HepG2 (cell line): ENCODE measurements around the gene RNF10. TPM values are rescaled to one million over a fixed set of nuclear protein-coding genes. Genes with fewer than 3 reads are reported as not detected.

Experiments
- BORCS8-MEF2B ChIP-seq: sonication (generic); formaldehyde crosslinking; IDR thresholded peaks from 2 replicates; pipeline ENCODE4 v1.8.0; 2022; ENCODE audit warnings: mild to moderate bottlenecking, missing genetic modification reagents
- EED ChIP-seq: sonication (generic); formaldehyde crosslinking; IDR thresholded peaks from 2 replicates; pipeline ENCODE4 v1.5.0; 2020; ENCODE audit warnings: mild to moderate bottlenecking, missing genetic modification reagents
- FOXA1 ChIP-seq, 2 experiments: fragments of 450-650 bp in 1 of 2; sonication (generic) in 1 of 2; formaldehyde crosslinking in 1 of 2; IDR thresholded peaks; 2 replicates each; pipeline versions ENCODE4 v1.4.0 to v1.6.1; 2016 to 2020; ENCODE audit warnings: missing genetic modification reagents in 1 of 2
- NFE2 ChIP-seq: sonication (generic); formaldehyde crosslinking; IDR thresholded peaks from 2 replicates; pipeline ENCODE4 v1.4.0; 2020; ENCODE audit warnings: missing genetic modification reagents
- SAFB2 ChIP-seq: sonication (generic); formaldehyde crosslinking; IDR thresholded peaks from 2 replicates; pipeline ENCODE4 v1.5.1; 2020; ENCODE audit warnings: missing genetic modification reagents, low read depth, mild to moderate bottlenecking, borderline replicate concordance
- TP53 ChIP-seq: sonication (generic); formaldehyde crosslinking; conservative IDR thresholded peaks from 2 replicates; pipeline ENCODE4 v1.4.0; 2020; ENCODE audit warnings: missing genetic modification reagents
- ZNF30 ChIP-seq: sonication (generic); formaldehyde crosslinking; IDR thresholded peaks from 2 replicates; pipeline ENCODE4 v1.5.0; 2020; ENCODE audit warnings: mild to moderate bottlenecking, missing genetic modification reagents
- ZNF773 ChIP-seq: sonication (generic); formaldehyde crosslinking; IDR thresholded peaks from 2 replicates; pipeline ENCODE4 v1.4.0; 2020; ENCODE audit warnings: missing genetic modification reagents, borderline replicate concordance
- ZNF788 ChIP-seq: sonication (generic); formaldehyde crosslinking; IDR thresholded peaks from 2 replicates; pipeline ENCODE4 v1.5.0; 2020; ENCODE audit warnings: mild to moderate bottlenecking, missing genetic modification reagents, borderline replicate concordance
- ZNF841 ChIP-seq: sonication (generic); formaldehyde crosslinking; IDR thresholded peaks from 2 replicates; pipeline ENCODE4 v1.8.1; 2023; ENCODE audit warnings: missing genetic modification reagents, borderline replicate concordance
- polyA plus RNA-seq, 8 experiments: library from polyadenylated mRNA; depleted of rRNA in 3 of 8; stranded (reverse) in 7 of 8; unstranded in 1 of 8; fragments of >200 nt; fragmentation: Illumina TruSeq in 4 of 8; extraction: Trizol in 4 of 8; gene quantifications; 2 replicates each; pipeline versions ENCODE4 v1.2.1 to v1.2.3, GENCODE V29; 2011 to 2016; ENCODE audit warnings: low read depth in 4 of 8, missing spikeins in 1 of 8, mixed read lengths in 1 of 8; ENCODE audit not compliant: insufficient read depth in 1 of 8
- total RNA-seq, 5 experiments: library from RNA; depleted of rRNA; stranded (reverse); fragments of >200 nt; fragmentation: Illumina TruSeq; extraction: Trizol; gene quantifications; 2 replicates each; pipeline ENCODE4 v1.2.3, GENCODE V29; 2016; ENCODE audit warnings: low read depth in 1 of 5
- TF ChIP-seq, protein P1 (sequence below): sonication (generic); formaldehyde crosslinking; IDR thresholded peaks from 2 replicates; pipeline ENCODE4 v1.5.1; 2020; ENCODE audit warnings: mild to moderate bottlenecking, moderate library complexity, missing genetic modification reagents
- TF ChIP-seq, protein P2 (sequence below): sonication (generic); formaldehyde crosslinking; IDR thresholded peaks from 2 replicates; pipeline ENCODE4 v1.5.1; 2020; ENCODE audit warnings: mild to moderate bottlenecking, missing genetic modification reagents, moderate library complexity

Gene RNF10
- total and polyA plus RNA-seq, 2 of the 13 experiments (the other 11 are each of a cell fraction or from before 2014, with no cell fraction given): 62.5 to 88.0 TPM

DNA sequence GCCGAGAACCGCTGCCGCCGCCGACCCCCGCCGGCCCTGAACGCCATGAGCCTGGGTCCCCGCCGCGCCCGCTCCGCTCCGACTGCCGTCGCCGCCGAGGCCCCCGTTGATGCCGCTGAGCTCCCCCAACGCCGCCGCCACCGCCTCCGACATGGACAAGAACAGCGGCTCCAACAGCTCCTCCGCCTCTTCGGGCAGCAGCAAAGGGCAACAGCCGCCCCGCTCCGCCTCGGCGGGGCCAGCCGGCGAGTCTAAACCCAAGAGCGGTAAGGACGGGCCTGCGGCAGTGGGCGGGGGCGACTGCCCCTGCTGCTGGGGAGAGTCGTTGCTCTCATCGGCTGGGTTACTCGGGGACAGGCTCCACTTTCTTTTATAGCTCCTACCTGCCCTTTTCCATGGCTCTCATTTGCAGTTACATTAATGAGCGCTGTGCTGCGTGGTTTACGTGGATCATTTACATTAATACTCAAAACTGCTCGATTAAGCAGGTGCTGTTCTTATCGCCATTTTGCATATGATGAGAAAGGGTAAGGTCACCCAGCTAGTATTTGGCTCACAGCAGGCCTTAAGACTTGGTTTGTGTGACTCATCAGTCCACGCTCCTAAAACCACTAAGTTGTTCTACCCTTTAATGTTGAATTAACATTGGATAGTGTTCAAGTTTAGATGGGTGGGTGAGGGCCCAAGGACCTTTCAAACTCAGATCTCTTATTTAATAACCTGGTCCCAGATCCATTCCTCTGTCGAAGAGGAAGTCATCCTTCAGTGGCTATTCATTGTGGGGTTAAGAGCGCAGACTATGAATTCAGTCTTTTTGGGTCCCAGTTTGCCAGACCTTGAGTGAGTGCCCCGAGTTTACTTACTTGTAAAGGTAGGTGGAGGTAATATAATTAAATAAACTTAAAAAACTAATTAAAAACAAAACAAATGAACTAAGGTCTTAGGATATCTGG is 823 bp downstream of the RNF10 start (continued):
- TF ChIP-seq, protein P1, sequence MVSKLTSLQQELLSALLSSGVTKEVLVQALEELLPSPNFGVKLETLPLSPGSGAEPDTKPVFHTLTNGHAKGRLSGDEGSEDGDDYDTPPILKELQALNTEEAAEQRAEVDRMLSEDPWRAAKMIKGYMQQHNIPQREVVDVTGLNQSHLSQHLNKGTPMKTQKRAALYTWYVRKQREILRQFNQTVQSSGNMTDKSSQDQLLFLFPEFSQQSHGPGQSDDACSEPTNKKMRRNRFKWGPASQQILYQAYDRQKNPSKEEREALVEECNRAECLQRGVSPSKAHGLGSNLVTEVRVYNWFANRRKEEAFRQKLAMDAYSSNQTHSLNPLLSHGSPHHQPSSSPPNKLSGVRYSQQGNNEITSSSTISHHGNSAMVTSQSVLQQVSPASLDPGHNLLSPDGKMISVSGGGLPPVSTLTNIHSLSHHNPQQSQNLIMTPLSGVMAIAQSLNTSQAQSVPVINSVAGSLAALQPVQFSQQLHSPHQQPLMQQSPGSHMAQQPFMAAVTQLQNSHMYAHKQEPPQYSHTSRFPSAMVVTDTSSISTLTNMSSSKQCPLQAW (CRISPR knock-in tag): no peak
- TF ChIP-seq NFE2 (CRISPR knock-in tag): no peak
- TF ChIP-seq BORCS8-MEF2B: peak; percentile 44; the same call in 1 of the 2 replicates
- TF ChIP-seq TP53 (CRISPR knock-in tag): no peak
- TF ChIP-seq ZNF841 (CRISPR knock-in tag): no peak
- TF ChIP-seq, protein P2, sequence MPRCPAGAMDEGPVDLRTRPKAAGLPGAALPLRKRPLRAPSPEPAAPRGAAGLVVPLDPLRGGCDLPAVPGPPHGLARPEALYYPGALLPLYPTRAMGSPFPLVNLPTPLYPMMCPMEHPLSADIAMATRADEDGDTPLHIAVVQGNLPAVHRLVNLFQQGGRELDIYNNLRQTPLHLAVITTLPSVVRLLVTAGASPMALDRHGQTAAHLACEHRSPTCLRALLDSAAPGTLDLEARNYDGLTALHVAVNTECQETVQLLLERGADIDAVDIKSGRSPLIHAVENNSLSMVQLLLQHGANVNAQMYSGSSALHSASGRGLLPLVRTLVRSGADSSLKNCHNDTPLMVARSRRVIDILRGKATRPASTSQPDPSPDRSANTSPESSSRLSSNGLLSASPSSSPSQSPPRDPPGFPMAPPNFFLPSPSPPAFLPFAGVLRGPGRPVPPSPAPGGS (CRISPR knock-in tag): peak; percentile 74; the same call in 1 of the 2 replicates
- TF ChIP-seq ZNF788 (CRISPR knock-in tag): no peak
- TF ChIP-seq ZNF30 (CRISPR knock-in tag): no peak
- no peak for TF ChIP-seq EED (CRISPR knock-in tag)
- no peak for TF ChIP-seq ZNF773 (CRISPR knock-in tag)
- no peak for TF ChIP-seq SAFB2 (CRISPR knock-in tag)
- TF ChIP-seq FOXA1 (IDR thresholded peaks at IDR 0.05): no peak
- no peak for TF ChIP-seq FOXA1 (CRISPR knock-in tag; IDR thresholded peaks at IDR 0.05)
